WTC11 (cell line): ENCODE measurements around the gene ANKRD18B. TPM values are rescaled to one million over a fixed set of nuclear protein-coding genes. Genes with fewer than 3 reads are reported as not detected.
"Not testable (repeated sequence)": the region's sequence is repeated elsewhere in the genome, so short reads cannot be mapped to it uniquely, and the experiment has no call there.

ENCODE experiments used
- ATAC-seq: fragments of 200-7000 bp; cut with Tn5 transposase; 2 replicates; pipeline ENCODE4 v1.10.0; 2021; ENCODE audit warnings: mild to moderate bottlenecking, moderate library complexity
- Bru-seq: library from RNA; stranded (reverse); fragments of 400-500 nt; gene quantifications from one replicate; lab custom pipeline; 2021; lab: Mats Ljungman, UMichigan
- CTCF ChIA-PET: fragments of 300-600 bp; sonication (Branson Sonifier 250); formaldehyde crosslinking; loops from one replicate; lab custom pipeline; 2021; ENCODE audit warnings: antibody characterized with exemption; lab: Charles Lee
- POLR2A ChIA-PET: fragments of 350-600 bp; sonication (Branson Sonifier 250); formaldehyde crosslinking; loops from one replicate; lab custom pipeline; 2021; ENCODE audit warnings: antibody characterized with exemption; lab: Charles Lee
- DNase-seq: peaks from one replicate; pipeline ENCODE4 v3.0.0; 2021; ENCODE audit warnings: low spot score
- H3K27ac Mint-ChIP-seq: 2 replicates; pipeline ENCODE4 v1.8.0; 2021; ENCODE audit warnings: mixed read lengths
- H3K27me3 Mint-ChIP-seq: 2 replicates; pipeline ENCODE4 v1.8.0; 2021; ENCODE audit warnings: low read depth, mild to moderate bottlenecking, moderate library complexity, mixed read lengths
- H3K36me3 Mint-ChIP-seq: 2 replicates; pipeline ENCODE4 v1.8.0; 2021; ENCODE audit warnings: mixed read lengths
- H3K4me1 Mint-ChIP-seq: 2 replicates; pipeline ENCODE4 v1.8.0; 2022; ENCODE audit warnings: mixed read lengths
- H3K4me3 Mint-ChIP-seq: 2 replicates; pipeline ENCODE4 v1.8.0; 2021; ENCODE audit warnings: mild to moderate bottlenecking, moderate library complexity, mixed read lengths
- H3K9me3 Mint-ChIP-seq: 2 replicates; pipeline ENCODE4 v1.8.0; 2021; ENCODE audit warnings: mixed read lengths
- ARID4B ChIP-seq: sonication (generic); formaldehyde crosslinking; IDR thresholded peaks from 2 replicates; pipeline ENCODE4 v1.8.0; 2023; ENCODE audit warnings: missing genetic modification reagents, mild to moderate bottlenecking, borderline replicate concordance
- E2F4 ChIP-seq: sonication (generic); formaldehyde crosslinking; IDR thresholded peaks from 2 replicates; pipeline ENCODE4 v1.8.1; 2022; ENCODE audit warnings: low read depth, mild to moderate bottlenecking, moderate library complexity, missing genetic modification reagents, borderline replicate concordance
- FOXP1 ChIP-seq: sonication (generic); formaldehyde crosslinking; IDR thresholded peaks from 2 replicates; pipeline ENCODE4 v1.8.0; 2022; ENCODE audit warnings: missing genetic modification reagents, mild to moderate bottlenecking, moderate library complexity, borderline replicate concordance
- FOXP4 ChIP-seq: sonication (generic); formaldehyde crosslinking; IDR thresholded peaks from 2 replicates; pipeline ENCODE4 v1.8.0; 2022; ENCODE audit warnings: mild to moderate bottlenecking, missing genetic modification reagents
- HMGXB4 ChIP-seq: sonication (generic); formaldehyde crosslinking; IDR thresholded peaks from 2 replicates; pipeline ENCODE4 v1.8.1; 2023; ENCODE audit warnings: mild to moderate bottlenecking, moderate library complexity, missing genetic modification reagents
- MAX ChIP-seq: sonication (generic); formaldehyde crosslinking; IDR thresholded peaks from 2 replicates; pipeline ENCODE4 v1.8.0; 2022; ENCODE audit warnings: mild to moderate bottlenecking, missing genetic modification reagents
- NR2C2 ChIP-seq: sonication (generic); formaldehyde crosslinking; IDR thresholded peaks from 2 replicates; pipeline ENCODE4 v1.8.0; 2022; ENCODE audit warnings: mild to moderate bottlenecking, missing genetic modification reagents
- SP1 ChIP-seq: sonication (generic); formaldehyde crosslinking; conservative IDR thresholded peaks from 2 replicates; pipeline ENCODE4 v1.8.1; 2022; ENCODE audit warnings: missing genetic modification reagents
- TEAD1 ChIP-seq: sonication (generic); formaldehyde crosslinking; IDR thresholded peaks from 2 replicates; pipeline ENCODE4 v1.8.0; 2022; ENCODE audit warnings: mild to moderate bottlenecking, missing genetic modification reagents
- ZBTB43 ChIP-seq: sonication (generic); formaldehyde crosslinking; IDR thresholded peaks from 2 replicates; pipeline ENCODE4 v1.8.1; 2023; ENCODE audit warnings: mild to moderate bottlenecking, missing genetic modification reagents
- long read RNA-seq, 3 experiments: library from RNA in 1 of 3; library from capped mRNA in 1 of 3; library from polyadenylated mRNA in 1 of 3; unstranded in 2 of 3; stranded (forward) in 1 of 3; transcript quantifications; one replicate each; pipeline ENCODE4 v2.0.0, GENCODE V29; 2021
- total RNA-seq: library from RNA; stranded (reverse); gene quantifications from 3 replicates; pipeline ENCODE4 v1.2.3, GENCODE V29; 2021

ANKRD18B gene
- total RNA-seq: 11.0 to 16.4 TPM (median 13.6 TPM) in 3 replicates
- percentile 58 among the genes with signal in this experiment for Bru-seq, nascent RNA
- long read RNA-seq, experiment 1, partial matches to known transcripts: 0 of 7 reads
- long read RNA-seq, experiment 1, other reads (novel, unspliced or antisense): 7 of 7 reads
- long read RNA-seq, experiment 2, partial matches to known transcripts: 0 of 3 reads
- long read RNA-seq, experiment 2, other reads (novel, unspliced or antisense): 3 of 3 reads
- long read RNA-seq, experiment 3, partial matches to known transcripts: 0 of 5 reads
- long read RNA-seq, experiment 3, other reads (novel, unspliced or antisense): 4 of 5 reads

- ChIA-PET POLR2A (interaction anchor here (0.8 to 1.1 kb wide), 6 partner anchors 13 to 105 kb away, joined by 3 to 5 read pairs (median 3); partner anchors contain the start of genes AQP3 and NOL6), CTCF (interaction anchor here (0.6 to 2.7 kb wide), 12 partner anchors 11 to 233 kb away, joined by 3 to 19 read pairs (median 4); partner anchors contain the start of gene NFX1)
- not testable (repeated sequence) for H3K36me3 Mint-ChIP-seq, H3K27ac Mint-ChIP-seq, H3K9me3 Mint-ChIP-seq
- TF ChIP-seq ZBTB43: peak; percentile 72; the same call in 1 of the 2 replicates
- 0 out of 2 replicates have a peak, but pooled peaks have one; percentile 2 for TF ChIP-seq ARID4B
- TF ChIP-seq FOXP1 (CRISPR knock-in tag): peak; percentile 67; the same call in 1 of the 2 replicates
- TF ChIP-seq FOXP4 (CRISPR knock-in tag): peak; percentile 66
- peak; percentile 85 for TF ChIP-seq HMGXB4 (CRISPR knock-in tag)
- 0 out of 2 replicates have a peak, but pooled peaks have one; percentile 9 for TF ChIP-seq NR2C2
- 0 out of 2 replicates have a peak, but pooled peaks have one; percentile 53 for TF ChIP-seq SP1 (CRISPR knock-in tag)
- TF ChIP-seq E2F4 (CRISPR knock-in tag): peak; percentile 55; the same call in 1 of the 2 replicates
- peak; percentile 30; the same call in 1 of the 2 replicates for TF ChIP-seq MAX
- TF ChIP-seq TEAD1 (CRISPR knock-in tag): peak; percentile 80; the same call in 1 of the 2 replicates
- peak; percentile 86 for ATAC-seq
- peaks cover 21% of the 10 kb centered on the region for H3K27me3 Mint-ChIP-seq
- H3K4me3 Mint-ChIP-seq: peak within 1 kb of the TSS; percentile 91
- peaks cover 13% of the 10 kb centered on the region for H3K4me1 Mint-ChIP-seq
- peak; percentile 77 for DNase-seq
Observed at GRCh38 chr9:33523397-33524305, at the start of gene ANKRD18B. Gene ANKRD18B, plus strand, starts transcription at chr9:33524251. Its CDS starts 239 bp downstream, at chr9:33524490.
